Stimulated activated CD4-positive, alpha-beta T cell treated with anti-CD3 and anti-CD28 coated beads, Interleukin-15, amount 100 ng/mL, for 48 hours (primary cell): ENCODE data around the gene DST.
"Not testable (repeated sequence)": the region's sequence is repeated elsewhere in the genome, so short reads cannot be mapped to it uniquely, and the experiment has no call there.

ENCODE experiments used
- DNase-seq, 2 donors: peaks; one replicate each; pipeline ENCODE4 v3.0.0-alpha.2; 2020; ENCODE audit warnings: low read depth in 2 of 2

DST gene

GRCh38 chr6:56572788-56573471 lies 69.8 kb downstream of the DST start:
- DNase-seq: no peak

GRCh38 chr6:56571605-56572004 lies 71.1 kb downstream of the DST start:
- no peak for DNase-seq

- no peak for DNase-seq
Measured at GRCh38 chr6:56570413-56571359, 72.0 kb downstream of the DST start.

GRCh38 chr6:56567501-56567900 lies 75.2 kb downstream of the DST start:
- DNase-seq: no peak

GRCh38 chr6:56562730-56563129 lies 80.0 kb downstream of the DST start:
- not testable (repeated sequence) for DNase-seq

- DNase-seq: no peak
Measured at GRCh38 chr6:56556751-56557540, 85.7 kb downstream of the DST start.

GRCh38 chr6:56555438-56555872 lies 87.2 kb downstream of the DST start:
- DNase-seq: no peak

GRCh38 chr6:56552187-56553130 lies 90.2 kb downstream of the DST start:
- no peak for DNase-seq

- DNase-seq: no peak
Measured at GRCh38 chr6:56551409-56552120, 91.1 kb downstream of the DST start.

- DNase-seq: no peak
Measured at GRCh38 chr6:56550301-56550700, 92.4 kb downstream of the DST start.

GRCh38 chr6:56549014-56549413 lies 93.7 kb downstream of the DST start:
- no peak for DNase-seq

- no peak for DNase-seq
Measured at GRCh38 chr6:56547687-56548086, 95.0 kb downstream of the DST start.

- DNase-seq: peak; percentile 54 to 59
Measured at GRCh38 chr6:56542364-56543331, 100.0 kb downstream of the DST start.

GRCh38 chr6:56541741-56542360 lies 100.8 kb downstream of the DST start:
- no peak for DNase-seq

- no peak for DNase-seq
Measured at GRCh38 chr6:56541030-56541600, 101.6 kb downstream of the DST start.

- no peak for DNase-seq
Measured at GRCh38 chr6:56540232-56541029, 102.3 kb downstream of the DST start.

GRCh38 chr6:56539527-56540105 lies 103.1 kb downstream of the DST start:
- DNase-seq: no peak
